Coronary artery (tissue), 2 donors: ENCODE measurements around the gene TNFRSF9.
A peak's percentile ranks its signal among the peaks of the same experiment; 100 is the strongest.

Experiments used
- DNase-seq: peaks from one replicate; pipeline ENCODE4 v3.0.0-alpha.2; 2017; ENCODE audit warnings: low spot score
- H3K27ac ChIP-seq, 2 donors: fragments of 200-600 bp; sonication (generic); one replicate each; pipeline ENCODE4 v1.5.1; 2016 to 2019
- H3K4me3 ChIP-seq: fragments of 200-600 bp; sonication (generic); 2 replicates; pipeline ENCODE4 v1.5.1; 2016; ENCODE audit warnings: mild to moderate bottlenecking, moderate library complexity
- CTCF ChIP-seq: fragments of 200-600 bp; sonication (generic); IDR thresholded peaks from one replicate; pipeline ENCODE4 v1.5.1; 2019; ENCODE audit warnings: antibody characterized with exemption

Gene TNFRSF9

GRCh38 chr1:7943251-7943650, 2.6 kb upstream of the TNFRSF9 start:
- no peak for TF ChIP-seq CTCF
- no peak overlapping the region for H3K27ac ChIP-seq
- DNase-seq: no peak
- no peak overlapping the region for H3K4me3 ChIP-seq

GRCh38 chr1:7942214-7942921, 1.7 kb upstream of the TNFRSF9 start:
- Histone ChIP-seq H3K27ac (peak overlapping the region; percentile 9 to 66), H3K4me3 (peak overlapping the region; percentile 66)
- TF ChIP-seq CTCF: no peak
- DNase-seq: peak; percentile 78

GRCh38 chr1:7941437-7941793, 776 bp upstream of the TNFRSF9 start:
- H3K4me3 ChIP-seq: no peak overlapping the region
- H3K27ac ChIP-seq: no peak overlapping the region

GRCh38 chr1:7940034-7940433, 605 bp downstream of the TNFRSF9 start:
- H3K4me3 ChIP-seq: no peak overlapping the region
- TF ChIP-seq CTCF: no peak
- DNase-seq: no peak
- H3K27ac ChIP-seq: no peak overlapping the region

More at GRCh38 chr1:7941437-7941793, 776 bp upstream of the TNFRSF9 start:
- no peak for TF ChIP-seq CTCF
- DNase-seq: no peak

- no peak overlapping the region for H3K4me3 ChIP-seq
- TF ChIP-seq CTCF: no peak
- no peak for DNase-seq
- H3K27ac ChIP-seq: no peak overlapping the region
These were observed 2.6 kb downstream of the TNFRSF9 start for GRCh38 chr1:7938070-7938469.

- TF ChIP-seq CTCF: no peak
- H3K27ac ChIP-seq: no peak overlapping the region
- DNase-seq: no peak
- H3K4me3 ChIP-seq: no peak overlapping the region
These were observed 8.0 kb downstream of the TNFRSF9 start for GRCh38 chr1:7932524-7933138.

GRCh38 chr1:7931446-7931812, 9.2 kb downstream of the TNFRSF9 start:
- DNase-seq: no peak
- no peak overlapping the region for H3K4me3 ChIP-seq
- TF ChIP-seq CTCF: no peak
- H3K27ac ChIP-seq: no peak overlapping the region
